Right lung (tissue), 5 donors: ENCODE results near the gene BLCAP. TPM values are rescaled to one million over a fixed set of nuclear protein-coding genes. Genes with fewer than 3 reads are reported as not detected.

ENCODE experiments used
- DNase-seq, 2 donors: peaks; one replicate each; pipeline ENCODE4 v3.0.0-alpha.2; 2013
- polyA plus RNA-seq, 5 donors: library from polyadenylated mRNA; unstranded; fragments of 120-200 nt; gene quantifications; one replicate each; pipeline versions ENCODE4 v1.2.1 to v1.2.3, GENCODE V29; 2013; ENCODE audit warnings: inconsistent platforms in 1 of 5, low replicate concordance in 1 of 5; ENCODE audit not compliant: insufficient read length in 5 of 5, insufficient read depth in 1 of 5

BLCAP gene
- polyA plus RNA-seq, 5 donors = 64.4 to 90.8 (median 73.1) TPM

GRCh38 chr20:37518606-37519507 lies 8.8 kb downstream of the BLCAP start:
- DNase-seq = no peak

GRCh38 chr20:37518059-37518458 lies 9.6 kb downstream of the BLCAP start:
- no peak for DNase-seq

- no peak for DNase-seq
Observed at GRCh38 chr20:37516811-37517750, 10.6 kb downstream of the BLCAP start.

- DNase-seq = no peak
Observed at GRCh38 chr20:37515876-37516275, 11.8 kb downstream of the BLCAP start.

GRCh38 chr20:37513779-37514359 lies 13.8 kb downstream of the BLCAP start:
- DNase-seq = no peak

GRCh38 chr20:37511610-37512275 lies 15.9 kb downstream of the BLCAP start:
- no peak for DNase-seq

GRCh38 chr20:37510226-37510625 lies 17.4 kb downstream of the BLCAP start:
- no peak for DNase-seq

- no peak for DNase-seq
Observed at GRCh38 chr20:37506152-37506725, 21.4 kb downstream of the BLCAP start.

GRCh38 chr20:37505263-37506151 lies 22.2 kb downstream of the BLCAP start:
- no peak for DNase-seq

- no peak for DNase-seq
Observed at GRCh38 chr20:37504404-37505096, 23.1 kb downstream of the BLCAP start.

- no peak for DNase-seq
Observed at GRCh38 chr20:37503256-37503927, 24.3 kb downstream of the BLCAP start.

GRCh38 chr20:37502654-37503053 lies 25.0 kb downstream of the BLCAP start:
- DNase-seq = no peak

- DNase-seq = no peak
Observed at GRCh38 chr20:37501940-37502339, 25.7 kb downstream of the BLCAP start.

GRCh38 chr20:37500311-37500710 lies 27.4 kb downstream of the BLCAP start:
- DNase-seq = no peak

GRCh38 chr20:37498066-37498665 lies 29.5 kb downstream of the BLCAP start:
- no peak for DNase-seq

GRCh38 chr20:37494796-37495195 lies 32.9 kb downstream of the BLCAP start:
- DNase-seq = no peak

- no peak for DNase-seq
Observed at GRCh38 chr20:37494301-37494700, 33.4 kb downstream of the BLCAP start.

GRCh38 chr20:37492945-37493344 lies 34.7 kb downstream of the BLCAP start:
- DNase-seq = no peak
